Ectodermal cell (in vitro differentiated cells): Measurements from ENCODE around the gene ZSWIM6.
"Not testable (repeated sequence)": the region's sequence is repeated elsewhere in the genome, so short reads cannot be mapped to it uniquely, and the experiment has no call there.

Experiments
- H3K27ac ChIP-seq: 2 replicates; pipeline ENCODE4 v1.7.0; 2013; ENCODE audit warnings: mild to moderate bottlenecking, low read depth, low read length; ENCODE audit not compliant: insufficient read depth, poor library complexity, severe bottlenecking
- H3K27me3 ChIP-seq: 2 replicates; pipeline ENCODE4 v1.7.0; 2013; ENCODE audit warnings: mild to moderate bottlenecking, low read length; ENCODE audit not compliant: insufficient read depth, control insufficient read depth, poor library complexity, severe bottlenecking
- H3K36me3 ChIP-seq: one replicate; pipeline ENCODE4 v1.7.0; 2013; ENCODE audit warnings: low read length; ENCODE audit not compliant: control insufficient read depth, insufficient read depth
- H3K4me1 ChIP-seq: one replicate; pipeline ENCODE4 v1.7.0; 2013; ENCODE audit warnings: low read length; ENCODE audit not compliant: control insufficient read depth, insufficient read depth
- H3K4me3 ChIP-seq: 2 replicates; pipeline ENCODE4 v1.7.0; 2013; ENCODE audit warnings: low read depth, low read length, control low read depth; ENCODE audit not compliant: insufficient read depth
- H3K9me3 ChIP-seq: 2 replicates; pipeline ENCODE4 v1.7.0; 2013; ENCODE audit warnings: mild to moderate bottlenecking, low read length, moderate library complexity; ENCODE audit not compliant: control insufficient read depth
- WGBS, 2 experiments: methylation state at CpG; one replicate each; pipeline ENCODE4 v1.1.7; 2013; ENCODE audit warnings: missing lambda C conversion rate in 2 of 2; 5-methylcytosine and 5-hydroxymethylcytosine counted together

The ZSWIM6 gene

GRCh38 chr5:61402970-61403900 is 71.2 kb downstream of the ZSWIM6 start:
- H3K36me3 ChIP-seq: no peaks in the 10 kb centered on the region
- 90 to 91% methylated on average over 4 of the region's 4 CpGs for WGBS, 2 experiments
- no peak overlapping the region for H3K27ac ChIP-seq
- no peaks in the 10 kb centered on the region for H3K27me3 ChIP-seq
- H3K4me3 ChIP-seq: no peak overlapping the region
- no peaks in the 10 kb centered on the region for H3K9me3 ChIP-seq
- H3K4me1 ChIP-seq: peaks cover 7% of the 10 kb centered on the region

- no peaks in the 10 kb centered on the region for H3K36me3 ChIP-seq
- peaks cover 11% of the 10 kb centered on the region for H3K4me1 ChIP-seq
- no peak overlapping the region for H3K27ac ChIP-seq
- H3K4me3 ChIP-seq: no peak overlapping the region
- no peaks in the 10 kb centered on the region for H3K9me3 ChIP-seq
- no peaks in the 10 kb centered on the region for H3K27me3 ChIP-seq
Observed at GRCh38 chr5:61405511-61406295, 73.6 kb downstream of the ZSWIM6 start.

- H3K27ac ChIP-seq, H3K27me3 ChIP-seq, H3K36me3 ChIP-seq, H3K9me3 ChIP-seq, H3K4me1 ChIP-seq, H3K4me3 ChIP-seq: not testable (repeated sequence)
- 93 to 95% methylated on average over 3 of the region's 4 CpGs for WGBS, 2 experiments
Observed at GRCh38 chr5:61406497-61406896, 74.4 kb downstream of the ZSWIM6 start.

- WGBS, 2 experiments: 100% methylated on average over 1 of the region's 1 CpG; no CpG with 5 or more reads in 1 of the 2 experiments
- Histone ChIP-seq H3K27me3 (no peaks in the 10 kb centered on the region), H3K4me1 (peaks cover 9% of the 10 kb centered on the region), H3K36me3 (no peaks in the 10 kb centered on the region), H3K4me3 (no peak overlapping the region), H3K9me3 (no peaks in the 10 kb centered on the region), H3K27ac (peak overlapping the region; percentile 73)
Observed at GRCh38 chr5:61407706-61408270, 75.7 kb downstream of the ZSWIM6 start.

- Histone ChIP-seq H3K27me3 (no peaks in the 10 kb centered on the region), H3K4me1 (peaks cover 9% of the 10 kb centered on the region), H3K27ac (peak overlapping the region; percentile 73), H3K4me3 (peak overlapping the region; percentile 29), H3K9me3 (no peaks in the 10 kb centered on the region), H3K36me3 (no peaks in the 10 kb centered on the region)
- 0 to 1% methylated on average over 26 to 27 of the region's 28 CpGs for WGBS, 2 experiments
Observed at GRCh38 chr5:61408476-61409168, 76.6 kb downstream of the ZSWIM6 start.

- no peak overlapping the region for H3K4me3 ChIP-seq
- peaks cover 9% of the 10 kb centered on the region for H3K4me1 ChIP-seq
- H3K27ac ChIP-seq: no peak overlapping the region
- 58 to 59% methylated on average over 2 of the region's 2 CpGs for WGBS, 2 experiments
- H3K9me3 ChIP-seq: no peaks in the 10 kb centered on the region
- H3K36me3 ChIP-seq: no peaks in the 10 kb centered on the region
- H3K27me3 ChIP-seq: no peaks in the 10 kb centered on the region
Observed at GRCh38 chr5:61409568-61409967, 77.5 kb downstream of the ZSWIM6 start.

GRCh38 chr5:61410811-61411210 is 78.8 kb downstream of the ZSWIM6 start:
- WGBS, 2 experiments: 87 to 90% methylated on average over 5 of the region's 5 CpGs
- H3K27ac ChIP-seq: no peak overlapping the region
- H3K4me3 ChIP-seq: no peak overlapping the region

GRCh38 chr5:61412361-61412760 is 80.3 kb downstream of the ZSWIM6 start:
- H3K27ac ChIP-seq: no peak overlapping the region
- peaks cover 26% of the 10 kb centered on the region for H3K4me1 ChIP-seq
- H3K4me3 ChIP-seq: no peak overlapping the region
- no peaks in the 10 kb centered on the region for H3K27me3 ChIP-seq
- H3K9me3 ChIP-seq: no peaks in the 10 kb centered on the region
- no peaks in the 10 kb centered on the region for H3K36me3 ChIP-seq
- WGBS, 2 experiments: 92 to 98% methylated on average over 2 of the region's 2 CpGs

More at GRCh38 chr5:61410811-61411210, 78.8 kb downstream of the ZSWIM6 start:
- H3K27me3 ChIP-seq: no peaks in the 10 kb centered on the region
- no peaks in the 10 kb centered on the region for H3K9me3 ChIP-seq
- peaks cover 14% of the 10 kb centered on the region for H3K4me1 ChIP-seq
- no peaks in the 10 kb centered on the region for H3K36me3 ChIP-seq

- not testable (repeated sequence) for H3K9me3 ChIP-seq, H3K36me3 ChIP-seq, H3K27me3 ChIP-seq, H3K4me3 ChIP-seq, H3K27ac ChIP-seq
- WGBS, 2 experiments: 100% methylated on average over 1 of the region's 2 CpGs
- H3K4me1 ChIP-seq: peaks cover 29% of the 10 kb centered on the region
Observed at GRCh38 chr5:61413205-61413604, 81.1 kb downstream of the ZSWIM6 start.
